H1 (cell line): Measurements from ENCODE around the gene TCEA2. TPM values are rescaled to one million over a fixed set of nuclear protein-coding genes. Genes with fewer than 3 reads are reported as not detected.

Experiments
- ATF3 ChIP-seq: IDR thresholded peaks from 2 replicates; pipeline ENCODE4 v1.6.1; 2011; ENCODE audit warnings: low read depth, mild to moderate bottlenecking, low read length; ENCODE audit not compliant: insufficient read depth
- CHD7 ChIP-seq: fragments of 300-600 bp; sonication (generic); IDR thresholded peaks from 2 replicates; pipeline ENCODE4 v1.7.1; 2012; ENCODE audit warnings: low read length, moderate library complexity, mild to moderate bottlenecking, inconsistent platforms; ENCODE audit not compliant: insufficient replicate concordance
- JUND ChIP-seq: IDR thresholded peaks from 2 replicates; pipeline ENCODE4 v1.6.1; 2011; ENCODE audit warnings: mild to moderate bottlenecking, improper control_type of control experiment, low read length
- RNF2 ChIP-seq: fragments of 200-900, 300-1000 bp; sonication (generic); IDR thresholded peaks from 2 replicates; pipeline ENCODE4 v1.7.1; 2016; ENCODE audit warnings: borderline replicate concordance, low read depth, mild to moderate bottlenecking, antibody characterized with exemption, low read length; ENCODE audit not compliant: poor library complexity, severe bottlenecking; ENCODE audit errors: missing control alignments
- SAP30 ChIP-seq: fragments of 300-600 bp; sonication (generic); IDR thresholded peaks from 2 replicates; pipeline ENCODE4 v1.7.1; 2012; ENCODE audit warnings: low read length, moderate library complexity, mild to moderate bottlenecking, inconsistent platforms; ENCODE audit not compliant: insufficient read depth, insufficient replicate concordance
- SP2 ChIP-seq: IDR thresholded peaks from 2 replicates; pipeline ENCODE4 v1.6.1; 2012; ENCODE audit warnings: mild to moderate bottlenecking, low read length, inconsistent platforms
- polyA plus RNA-seq, 7 experiments: library from polyadenylated mRNA; depleted of rRNA in 3 of 7; stranded (reverse) in 5 of 7; unstranded in 2 of 7; fragments of >200 nt in 5 of 7; fragments of 200-250 nt in 2 of 7; gene quantifications; 1 replicate in 5 of 7; 2 replicates in 1 of 7; 4 replicates in 1 of 7; pipeline versions ENCODE4 v1.2.1 to v1.2.3, GENCODE V29; 2011 to 2013; ENCODE audit warnings: missing spikeins in 2 of 7, mixed read lengths in 2 of 7
- total RNA-seq: library from RNA; stranded (reverse); fragmentation: NEBNext Ultra II Directional; extraction: Animal tissue kit (Norgen Biotek cat#: 25700); gene quantifications from 2 replicates; pipeline ENCODE4 v1.2.1, GENCODE V29; 2021
- TF ChIP-seq, protein P1 (sequence below): IDR thresholded peaks from 2 replicates; pipeline ENCODE4 v1.6.1; 2012; ENCODE audit warnings: inconsistent platforms

TCEA2 gene
- total and polyA plus RNA-seq, 2 of the 8 experiments (the other 6 are each of a cell fraction or from before 2014, with no cell fraction given), result 41.4 to 42.3 TPM

DNA sequence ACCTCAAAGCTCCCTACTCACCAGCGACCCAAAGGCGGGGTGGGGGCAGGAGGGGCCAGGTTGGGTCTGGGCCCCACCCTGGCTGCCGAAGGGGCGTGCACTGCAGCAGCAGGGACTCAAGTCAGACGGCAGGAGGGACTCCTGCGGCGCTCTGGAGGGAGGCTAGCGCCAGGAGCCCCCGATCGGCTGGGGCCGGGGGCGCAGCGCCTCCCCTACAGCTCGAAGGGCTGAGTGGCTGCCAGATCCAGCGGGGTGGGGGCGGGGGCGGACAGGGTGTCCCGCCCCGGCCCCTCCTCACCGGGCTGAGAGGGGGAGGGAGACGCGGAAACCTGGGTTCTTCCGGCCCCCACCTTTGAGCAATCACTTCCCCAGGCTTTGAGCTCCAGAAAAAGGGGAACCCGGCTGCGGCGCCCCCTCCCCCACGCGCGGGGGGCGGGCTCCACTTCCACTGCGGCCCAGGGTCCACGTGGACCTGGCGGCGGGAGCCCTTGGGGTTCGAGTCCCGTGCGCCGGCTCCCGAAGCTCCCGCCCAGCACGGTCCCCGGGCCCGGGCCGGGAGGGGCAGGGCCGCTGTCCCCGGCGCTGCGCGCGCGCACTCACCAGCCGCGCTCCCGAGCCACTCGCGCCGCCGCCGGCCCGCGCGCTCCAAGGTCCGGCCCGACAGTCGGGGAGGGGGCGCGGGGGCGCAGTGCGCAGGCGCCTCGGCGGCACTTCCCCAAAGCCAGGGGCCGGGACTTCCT is 16.4 kb downstream of the TCEA2 start, which contains the start of gene RGS19 (continued):
- TF ChIP-seq CHD7 (no peak), SP2 (no peak), ATF3 (no peak), JUND (no peak), SAP30 (no peak), RNF2 (no peak)
- TF ChIP-seq, protein P1, sequence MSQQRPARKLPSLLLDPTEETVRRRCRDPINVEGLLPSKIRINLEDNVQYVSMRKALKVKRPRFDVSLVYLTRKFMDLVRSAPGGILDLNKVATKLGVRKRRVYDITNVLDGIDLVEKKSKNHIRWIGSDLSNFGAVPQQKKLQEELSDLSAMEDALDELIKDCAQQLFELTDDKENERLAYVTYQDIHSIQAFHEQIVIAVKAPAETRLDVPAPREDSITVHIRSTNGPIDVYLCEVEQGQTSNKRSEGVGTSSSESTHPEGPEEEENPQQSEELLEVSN, result no peak
